Astrocyte (in vitro differentiated cells and primary cell): ENCODE data around the gene TRPC4AP. TPM values are rescaled to one million over a fixed set of nuclear protein-coding genes. Genes with fewer than 3 reads are reported as not detected.

ENCODE experiments used
- DNase-seq: peaks from one replicate; pipeline ENCODE4 v3.0.0-alpha.2; 2010; ENCODE audit warnings: low read depth
- FAIRE-seq: peaks from 2 replicates; lab custom pipeline; 2011; peaks lifted over from hg19 to GRCh38; lab: Jason Lieb, UNC
- H2AFZ ChIP-seq: 2 replicates; pipeline ENCODE4 v1.6.0; 2012; ENCODE audit warnings: low read depth, low read length, inconsistent platforms
- H3K27ac ChIP-seq: 2 replicates; pipeline ENCODE4 v1.5.1; 2011; ENCODE audit warnings: low read depth, low read length, inconsistent platforms
- H3K27me3 ChIP-seq: 2 replicates; pipeline ENCODE4 v1.6.0; 2011; ENCODE audit warnings: low read length, inconsistent platforms; ENCODE audit not compliant: insufficient read depth
- H3K36me3 ChIP-seq: 2 replicates; pipeline ENCODE4 v1.5.1; 2011; ENCODE audit warnings: low read length, inconsistent platforms; ENCODE audit not compliant: insufficient read depth
- H3K4me1 ChIP-seq: 2 replicates; pipeline ENCODE4 v1.5.1; 2011; ENCODE audit warnings: low read length, inconsistent platforms; ENCODE audit not compliant: insufficient read depth
- H3K4me2 ChIP-seq: 2 replicates; pipeline ENCODE4 v1.6.0; 2012; ENCODE audit warnings: low read length, inconsistent platforms
- H3K4me3 ChIP-seq: 2 replicates; pipeline ENCODE4 v1.5.1; 2011; ENCODE audit warnings: low read depth, mild to moderate bottlenecking, low read length, inconsistent platforms; ENCODE audit not compliant: insufficient read depth
- H3K79me2 ChIP-seq: 2 replicates; pipeline ENCODE4 v1.6.0; 2012; ENCODE audit warnings: mild to moderate bottlenecking, low read length, inconsistent platforms; ENCODE audit not compliant: insufficient read depth
- H3K9ac ChIP-seq: 2 replicates; pipeline ENCODE4 v1.6.0; 2012; ENCODE audit warnings: mild to moderate bottlenecking, low read length, inconsistent platforms
- H3K9me3 ChIP-seq: 2 replicates; pipeline ENCODE4 v1.5.1; 2012; ENCODE audit warnings: low read depth, mild to moderate bottlenecking, low read length, inconsistent platforms; ENCODE audit not compliant: insufficient read depth
- H4K20me1 ChIP-seq: 2 replicates; pipeline ENCODE4 v1.6.0; 2012; ENCODE audit warnings: low read length, inconsistent platforms; ENCODE audit not compliant: insufficient read depth
- H3K27ac Mint-ChIP-seq: one replicate; pipeline ENCODE4 v1.8.0; 2021; ENCODE audit warnings: mild to moderate bottlenecking, mixed read lengths; ENCODE audit not compliant: unreplicated experiment
- H3K27me3 Mint-ChIP-seq: one replicate; pipeline ENCODE4 v1.8.0; 2021; ENCODE audit warnings: low read depth, mixed read lengths; ENCODE audit not compliant: unreplicated experiment
- H3K36me3 Mint-ChIP-seq: one replicate; pipeline ENCODE4 v1.8.0; 2021; ENCODE audit warnings: low read depth, mixed read lengths; ENCODE audit not compliant: unreplicated experiment
- H3K4me1 Mint-ChIP-seq: one replicate; pipeline ENCODE4 v1.8.0; 2021; ENCODE audit warnings: low read depth, mixed read lengths; ENCODE audit not compliant: unreplicated experiment
- H3K4me3 Mint-ChIP-seq: one replicate; pipeline ENCODE4 v1.8.0; 2021; ENCODE audit warnings: mild to moderate bottlenecking, moderate library complexity, mixed read lengths; ENCODE audit not compliant: unreplicated experiment
- H3K9me3 Mint-ChIP-seq: one replicate; pipeline ENCODE4 v1.8.0; 2021; ENCODE audit warnings: mild to moderate bottlenecking, mixed read lengths; ENCODE audit not compliant: unreplicated experiment
- CTCF ChIP-seq: IDR thresholded peaks from 2 replicates; pipeline ENCODE4 v1.5.1; 2011; ENCODE audit warnings: low read depth, mild to moderate bottlenecking, inconsistent platforms, low read length, moderate library complexity; ENCODE audit not compliant: insufficient read depth
- EZH2 ChIP-seq: IDR thresholded peaks from 2 replicates; pipeline ENCODE4 v1.6.1; 2012; ENCODE audit warnings: mild to moderate bottlenecking, low read length, inconsistent platforms; ENCODE audit not compliant: insufficient read depth
- total RNA-seq: library from RNA; stranded (reverse); gene quantifications from 2 replicates; pipeline ENCODE4 v1.2.1, GENCODE V29; 2021

Gene TRPC4AP
- total RNA-seq, 1 donor from 2014 or later = 92.6 TPM

DNA sequence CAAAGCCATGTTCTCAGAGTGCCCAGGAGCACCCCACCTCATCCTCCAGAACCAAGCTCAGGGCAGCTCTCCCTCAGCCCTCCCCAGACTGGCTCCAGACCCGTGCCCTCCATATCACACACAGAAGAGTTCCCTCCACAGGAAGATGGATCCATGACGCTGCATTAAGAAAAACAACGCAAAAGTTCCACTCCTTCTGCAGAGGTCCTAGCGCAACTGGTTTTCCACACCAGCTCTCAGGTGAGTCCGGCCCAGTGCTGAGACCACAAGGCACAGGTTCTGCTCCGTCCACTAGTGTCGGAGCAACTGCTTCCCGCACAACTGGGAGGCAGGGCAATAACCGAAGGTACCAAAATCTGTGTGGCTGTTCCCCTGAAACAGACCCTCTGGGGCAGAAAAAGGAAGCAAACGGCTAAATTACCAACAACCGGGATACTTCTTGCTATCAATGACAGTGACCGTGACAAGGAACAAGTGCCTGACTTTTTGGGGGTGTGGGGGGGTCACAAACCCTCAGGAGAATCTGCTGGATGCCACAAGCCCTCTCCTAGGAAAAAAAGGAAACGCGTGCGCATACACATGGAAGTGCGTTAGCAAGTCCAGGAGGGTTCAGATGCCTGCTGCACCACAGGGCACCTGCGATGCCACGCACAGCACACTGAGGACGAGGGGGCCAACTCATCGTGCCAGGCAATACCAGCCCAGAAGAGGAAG lies 87.7 kb downstream of the TRPC4AP start:
- no peaks in the 10 kb centered on the region for H3K27me3 ChIP-seq
- TF ChIP-seq CTCF (no peak), EZH2 (no peak)
- H3K9ac ChIP-seq = no peak overlapping the region
- no peak overlapping the region for H3K4me2 ChIP-seq
- H3K27me3 Mint-ChIP-seq = no peaks in the 10 kb centered on the region
- no peaks in the 10 kb centered on the region for H3K4me1 ChIP-seq
- H3K79me2 ChIP-seq = no peaks in the 10 kb centered on the region
- no peak for DNase-seq
- no peaks in the 10 kb centered on the region for H3K9me3 ChIP-seq
- peaks cover 54% of the 10 kb centered on the region for H4K20me1 ChIP-seq
- H3K4me1 Mint-ChIP-seq = no peaks in the 10 kb centered on the region
- H2AFZ ChIP-seq = no peak overlapping the region
- no peak overlapping the region for H3K27ac ChIP-seq
- FAIRE-seq = no peak
- no peak overlapping the region for H3K4me3 Mint-ChIP-seq
- H3K9me3 Mint-ChIP-seq = no peaks in the 10 kb centered on the region
- H3K4me3 ChIP-seq = no peak overlapping the region
- H3K36me3 Mint-ChIP-seq = peaks cover 28% of the 10 kb centered on the region
- H3K27ac Mint-ChIP-seq = no peak overlapping the region
- H3K36me3 ChIP-seq = peaks cover 36% of the 10 kb centered on the region

DNA sequence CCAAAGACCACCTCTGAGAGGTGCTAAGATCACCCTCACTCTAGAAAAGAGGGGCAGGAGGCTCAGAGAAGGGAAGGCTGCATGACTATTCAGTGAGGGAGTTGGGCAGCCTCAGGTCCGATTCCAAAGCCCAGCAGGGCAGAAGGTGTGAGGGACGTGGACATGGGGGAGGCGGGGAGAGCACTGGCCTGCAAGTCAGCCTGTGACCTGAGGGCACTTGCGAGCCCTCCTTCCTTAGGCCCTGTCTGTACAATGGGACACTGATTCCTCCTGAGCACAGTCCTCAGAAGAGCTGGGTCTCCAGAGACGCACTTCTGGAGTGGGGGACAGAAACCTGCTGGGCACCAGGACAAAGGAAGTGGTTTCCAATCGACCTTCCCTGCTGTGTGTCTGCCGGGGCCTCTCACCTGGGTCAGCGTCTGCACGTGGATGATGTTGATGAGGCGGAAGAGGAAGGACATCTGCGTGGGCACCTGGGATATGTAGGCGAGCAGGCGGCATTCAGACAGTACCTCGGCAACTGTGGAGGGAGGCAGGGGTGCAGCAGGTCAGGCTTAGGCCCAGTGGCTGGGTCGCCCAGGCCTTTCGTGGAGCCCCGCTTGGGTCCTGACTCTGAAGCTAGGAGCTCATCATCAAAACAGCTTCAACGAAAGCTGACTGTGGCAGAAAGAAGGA lies 88.4 kb downstream of the TRPC4AP start:
- H3K36me3 Mint-ChIP-seq = peaks cover 22% of the 10 kb centered on the region
- FAIRE-seq (no peak), DNase-seq (no peak)
- Histone ChIP-seq H3K27me3 (no peaks in the 10 kb centered on the region), H3K36me3 (peaks cover 31% of the 10 kb centered on the region), H3K4me3 (no peak overlapping the region), H4K20me1 (peaks cover 49% of the 10 kb centered on the region), H3K79me2 (no peaks in the 10 kb centered on the region), H3K4me1 (no peaks in the 10 kb centered on the region), H3K9ac (no peak overlapping the region), H3K4me2 (no peak overlapping the region), H3K9me3 (no peaks in the 10 kb centered on the region), H3K27ac (no peak overlapping the region), H2AFZ (no peak overlapping the region)
- H3K4me1 Mint-ChIP-seq = no peaks in the 10 kb centered on the region
- no peak overlapping the region for H3K27ac Mint-ChIP-seq
- H3K27me3 Mint-ChIP-seq = no peaks in the 10 kb centered on the region
- no peaks in the 10 kb centered on the region for H3K9me3 Mint-ChIP-seq
- H3K4me3 Mint-ChIP-seq = no peak overlapping the region
- no peak for TF ChIP-seq CTCF
- TF ChIP-seq EZH2 = no peak
